Ureter (tissue), 1 donor: ENCODE measurements around the gene TAP1. TPM values are rescaled to one million over a fixed set of nuclear protein-coding genes. Genes with fewer than 3 reads are reported as not detected.

Experiments used
- DNase-seq: peaks from one replicate; pipeline ENCODE4 v3.0.0-alpha.2; 2020; ENCODE audit warnings: low spot score
- total RNA-seq: library from RNA; stranded (reverse); gene quantifications from one replicate; pipeline ENCODE4 v1.2.4, GENCODE V29; 2023
- donor health status: DM: yes; HTN: yes; CAD: no.

The TAP1 gene
- total RNA-seq, 1 donor from 2014 or later, result 26.3 TPM

- DNase-seq, result no peak
Observed at GRCh38 chr6:32842021-32842650, 11.4 kb downstream of the TAP1 start.

GRCh38 chr6:32840604-32841246, 12.8 kb downstream of the TAP1 start:
- DNase-seq, result no peak

- DNase-seq, result no peak
Observed at GRCh38 chr6:32839356-32839755, 14.1 kb downstream of the TAP1 start.

GRCh38 chr6:32838114-32838958, 15.2 kb downstream of the TAP1 start, which contains the start of gene TAP2:
Gene TAP2, minus strand, starts transcription at chr6:32838739. Its CDS starts 506 bp downstream, at chr6:32838233.
- peak; percentile 98 for DNase-seq

- no peak for DNase-seq
Observed at GRCh38 chr6:32837651-32838113, 15.8 kb downstream of the TAP1 start.

GRCh38 chr6:32836873-32837272, 16.6 kb downstream of the TAP1 start:
- no peak for DNase-seq

GRCh38 chr6:32835167-32835893, 18.2 kb downstream of the TAP1 start:
- no peak for DNase-seq

GRCh38 chr6:32833664-32834063, 19.8 kb downstream of the TAP1 start:
- no peak for DNase-seq

- DNase-seq, result no peak
Observed at GRCh38 chr6:32832535-32832934, 21.0 kb downstream of the TAP1 start.

GRCh38 chr6:32830936-32831335, 22.6 kb downstream of the TAP1 start:
- no peak for DNase-seq

- DNase-seq, result no peak
Observed at GRCh38 chr6:32830017-32830416, 23.5 kb downstream of the TAP1 start.

GRCh38 chr6:32829495-32829894, 24.0 kb downstream of the TAP1 start:
- no peak for DNase-seq

- no peak for DNase-seq
Observed at GRCh38 chr6:32827025-32827424, 26.5 kb downstream of the TAP1 start.

- DNase-seq, result no peak
Observed at GRCh38 chr6:32825966-32826365, 27.5 kb downstream of the TAP1 start.

GRCh38 chr6:32819729-32820128, 33.8 kb downstream of the TAP1 start:
- DNase-seq, result no peak

- DNase-seq, result no peak
Observed at GRCh38 chr6:32818867-32819266, 34.6 kb downstream of the TAP1 start.

GRCh38 chr6:32816746-32817204, 36.7 kb downstream of the TAP1 start, which contains the start of gene HLA-DOB:
Gene HLA-DOB, minus strand, starts transcription at chr6:32817002. Its CDS starts 51 bp downstream, at chr6:32816951.
- DNase-seq, result no peak

GRCh38 chr6:32815996-32816395, 37.5 kb downstream of the TAP1 start:
- no peak for DNase-seq

GRCh38 chr6:32815115-32815514, 38.4 kb downstream of the TAP1 start:
- no peak for DNase-seq

GRCh38 chr6:32814145-32814544, 39.4 kb downstream of the TAP1 start:
- no peak for DNase-seq

GRCh38 chr6:32809171-32809570, 44.3 kb downstream of the TAP1 start:
- DNase-seq, result no peak
